Measurements from ENCODE around the gene FBXO24. TPM values are rescaled to one million over a fixed set of nuclear protein-coding genes. Genes with fewer than 3 reads are reported as not detected.

FBXO24 gene
- polyA plus RNA-seq, 1 donor (not counting 4 experiments of a cell fraction or from before 2014, with no cell fraction given) = 0.22 TPM

DNA sequence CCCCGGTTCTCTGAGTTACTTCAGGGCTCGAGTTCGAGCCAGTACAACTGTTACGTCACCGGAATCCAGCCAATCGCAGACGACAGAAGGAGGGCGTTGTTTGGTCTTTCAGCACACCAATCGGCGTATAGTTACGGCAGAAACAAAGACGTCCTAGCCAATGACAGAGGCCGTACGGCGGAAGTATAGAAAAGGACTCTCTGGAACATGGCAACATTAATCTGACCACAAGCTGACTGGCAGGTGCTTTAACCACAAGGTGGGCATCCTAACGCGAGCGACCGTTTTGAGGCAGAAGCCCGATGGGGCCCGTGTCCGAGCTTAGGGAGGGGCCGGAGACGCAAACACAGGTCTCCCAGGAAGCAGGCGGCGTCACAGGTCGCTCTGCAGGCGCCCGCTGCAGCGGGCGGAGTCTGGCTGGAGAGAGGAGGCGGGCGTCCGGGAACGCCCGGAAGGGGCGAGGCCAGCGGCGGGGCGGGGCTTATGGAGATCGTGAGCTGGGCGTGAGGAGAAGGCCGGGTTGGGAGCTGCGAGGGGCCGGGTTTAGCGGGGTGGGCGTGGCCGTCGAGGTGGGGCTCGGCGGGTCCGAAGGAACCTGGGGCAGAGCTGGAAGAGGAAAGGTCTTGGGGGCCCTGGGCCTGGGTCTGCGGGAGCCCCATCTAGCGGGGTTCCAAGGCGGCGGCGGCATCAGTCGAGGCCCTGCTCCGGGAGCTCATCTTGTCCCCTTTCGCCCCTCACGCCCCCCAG lies 26.0 kb downstream of the FBXO24 start, which contains the start of gene MOSPD3:
MOSPD3 (plus strand) TSS at position 558 of the 747 bp plus-strand sequence. CDS start 252 bp downstream, outside the sequence.
- peaks cover 9% of the 10 kb centered on the region for H3K4me1 ChIP-seq (ENCODE audit: control insufficient read depth, extremely low read depth, insufficient read depth, low read length)
- H3K9me3 ChIP-seq (ENCODE audit: control insufficient read depth, low read depth, low read length) = no peaks in the 10 kb centered on the region
- no peaks in the 10 kb centered on the region for H3K9me1 ChIP-seq (ENCODE audit: control insufficient read depth, extremely low read depth, insufficient read depth, low read length)
- H3K4me2 ChIP-seq (ENCODE audit: control insufficient read depth, extremely low read depth, insufficient read depth, low read depth, low read length) = peak within 1 kb of the TSS; percentile 88
- peak; percentile 92 for DNase-seq (ENCODE audit: low read depth, low spot score)
- no peaks in the 10 kb centered on the region for H4K20me1 ChIP-seq (ENCODE audit: control insufficient read depth, extremely low read depth, insufficient read depth, low read length)
- peak within 1 kb of the TSS; percentile 99 for H2AFZ ChIP-seq (ENCODE audit: control insufficient read depth, low read length)
- peak within 1 kb of the TSS; percentile 87 for H3K27ac ChIP-seq (ENCODE audit: control insufficient read depth, insufficient read depth, low read length)
- peak within 1 kb of the TSS; percentile 58 to 92 (median 90) for H3K4me3 ChIP-seq (ENCODE audit: control insufficient read depth in 2 of 3, extremely low read depth in 1 of 3, insufficient read depth in 2 of 3, low read depth in 1 of 3, low read length in 3 of 3)
- H3K27me3 ChIP-seq (ENCODE audit: control insufficient read depth, extremely low read depth, insufficient read depth, low read length) = no peaks in the 10 kb centered on the region
- no peaks in the 10 kb centered on the region for H3K36me3 ChIP-seq (ENCODE audit: control insufficient read depth in 2 of 2, extremely low read depth in 1 of 2, insufficient read depth in 2 of 2, low read length in 2 of 2)
- FAIRE-seq = peak; percentile 97
- TF ChIP-seq EZH2 (IDR thresholded peaks at IDR 0.05; ENCODE audit: low read length) = no peak
- TF ChIP-seq, protein P1, sequence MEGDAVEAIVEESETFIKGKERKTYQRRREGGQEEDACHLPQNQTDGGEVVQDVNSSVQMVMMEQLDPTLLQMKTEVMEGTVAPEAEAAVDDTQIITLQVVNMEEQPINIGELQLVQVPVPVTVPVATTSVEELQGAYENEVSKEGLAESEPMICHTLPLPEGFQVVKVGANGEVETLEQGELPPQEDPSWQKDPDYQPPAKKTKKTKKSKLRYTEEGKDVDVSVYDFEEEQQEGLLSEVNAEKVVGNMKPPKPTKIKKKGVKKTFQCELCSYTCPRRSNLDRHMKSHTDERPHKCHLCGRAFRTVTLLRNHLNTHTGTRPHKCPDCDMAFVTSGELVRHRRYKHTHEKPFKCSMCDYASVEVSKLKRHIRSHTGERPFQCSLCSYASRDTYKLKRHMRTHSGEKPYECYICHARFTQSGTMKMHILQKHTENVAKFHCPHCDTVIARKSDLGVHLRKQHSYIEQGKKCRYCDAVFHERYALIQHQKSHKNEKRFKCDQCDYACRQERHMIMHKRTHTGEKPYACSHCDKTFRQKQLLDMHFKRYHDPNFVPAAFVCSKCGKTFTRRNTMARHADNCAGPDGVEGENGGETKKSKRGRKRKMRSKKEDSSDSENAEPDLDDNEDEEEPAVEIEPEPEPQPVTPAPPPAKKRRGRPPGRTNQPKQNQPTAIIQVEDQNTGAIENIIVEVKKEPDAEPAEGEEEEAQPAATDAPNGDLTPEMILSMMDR (optimal IDR thresholded peaks at IDR 0.05 in 1 of 3, IDR thresholded peaks at IDR 0.05 in 1 of 3, conservative IDR thresholded peaks at IDR 0.05 in 1 of 3; ENCODE audit: extremely low read depth in 1 of 3, insufficient read depth in 2 of 3, low read length in 3 of 3) = no peak
- dilution Hi-C loops (cut with MboI; ENCODE audit: extremely low pct_ligation_motif_present, low sequenced_read_pairs) = no loop called here
- H3K9ac ChIP-seq (ENCODE audit: control insufficient read depth, extremely low read depth, insufficient read depth, low read length) = peak within 1 kb of the TSS; percentile 86
- no peaks in the 10 kb centered on the region for H3K79me2 ChIP-seq (ENCODE audit: control insufficient read depth, insufficient read depth, low read length)

DNA sequence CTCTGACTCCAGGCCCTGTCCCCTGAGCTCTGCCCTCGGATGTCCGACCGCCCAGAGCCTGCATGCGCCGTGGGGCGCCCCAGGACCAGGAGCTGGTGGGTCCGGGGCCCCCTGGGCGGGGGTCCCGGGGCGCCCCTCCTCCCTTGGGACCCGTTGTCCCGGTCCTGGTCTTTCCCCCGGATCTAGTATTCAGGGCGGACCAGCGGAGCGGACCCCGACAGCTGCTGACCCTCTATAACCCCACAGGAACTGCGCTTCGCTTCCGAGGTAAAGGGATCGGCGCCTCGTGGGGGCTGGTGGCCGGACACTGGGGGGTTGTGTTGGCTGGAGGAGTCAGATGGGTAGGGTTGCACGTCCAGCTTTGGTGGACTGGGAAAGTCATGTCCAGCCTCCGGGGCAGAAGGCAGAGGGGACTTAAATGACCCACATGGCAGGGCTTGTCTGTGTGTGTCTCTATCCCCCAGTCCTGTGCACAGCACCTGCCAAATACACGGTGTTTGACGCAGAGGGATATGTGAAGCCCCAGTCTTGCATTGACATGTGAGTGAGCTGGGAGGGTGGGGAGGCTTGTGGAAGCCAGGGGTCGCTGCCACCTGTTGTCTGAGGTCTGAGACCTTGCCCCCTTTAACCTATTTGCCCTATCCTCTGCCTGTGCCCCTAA lies 26.7 kb downstream of the FBXO24 start:
- Histone ChIP-seq H3K4me3 (ENCODE audit: control insufficient read depth in 2 of 3, extremely low read depth in 1 of 3, insufficient read depth in 2 of 3, low read depth in 1 of 3, low read length in 3 of 3) (peak overlapping the region; percentile 58 to 92 (median 90)), H3K36me3 (ENCODE audit: control insufficient read depth in 2 of 2, extremely low read depth in 1 of 2, insufficient read depth in 2 of 2, low read length in 2 of 2) (no peaks in the 10 kb centered on the region), H3K9ac (ENCODE audit: control insufficient read depth, extremely low read depth, insufficient read depth, low read length) (peak overlapping the region; percentile 86), H3K4me2 (ENCODE audit: control insufficient read depth, extremely low read depth, insufficient read depth, low read depth, low read length) (peak overlapping the region; percentile 88), H3K9me3 (ENCODE audit: control insufficient read depth, low read depth, low read length) (no peaks in the 10 kb centered on the region), H3K9me1 (ENCODE audit: control insufficient read depth, extremely low read depth, insufficient read depth, low read length) (no peaks in the 10 kb centered on the region), H3K4me1 (ENCODE audit: control insufficient read depth, extremely low read depth, insufficient read depth, low read length) (peaks cover 9% of the 10 kb centered on the region), H3K27me3 (ENCODE audit: control insufficient read depth, extremely low read depth, insufficient read depth, low read length) (no peaks in the 10 kb centered on the region), H2AFZ (ENCODE audit: control insufficient read depth, low read length) (peak overlapping the region; percentile 73), H3K79me2 (ENCODE audit: control insufficient read depth, insufficient read depth, low read length) (no peaks in the 10 kb centered on the region), H3K27ac (ENCODE audit: control insufficient read depth, insufficient read depth, low read length) (no peak overlapping the region), H4K20me1 (ENCODE audit: control insufficient read depth, extremely low read depth, insufficient read depth, low read length) (no peaks in the 10 kb centered on the region)
- dilution Hi-C loops (cut with MboI; ENCODE audit: extremely low pct_ligation_motif_present, low sequenced_read_pairs) = no loop called here
- DNase-seq (ENCODE audit: low read depth, low spot score) = no peak
- no peak for FAIRE-seq
- TF ChIP-seq, protein P1 (optimal IDR thresholded peaks at IDR 0.05 in 1 of 3, IDR thresholded peaks at IDR 0.05 in 1 of 3, conservative IDR thresholded peaks at IDR 0.05 in 1 of 3; ENCODE audit: extremely low read depth in 1 of 3, insufficient read depth in 2 of 3, low read length in 3 of 3) = peak in 1 of 3 experiments; percentile 28
- TF ChIP-seq EZH2 (IDR thresholded peaks at IDR 0.05; ENCODE audit: low read length) = no peak
